Colonic mucosa (tissue), 4 donors: ENCODE data around the gene ADGRG3. TPM values are rescaled to one million over a fixed set of nuclear protein-coding genes. Genes with fewer than 3 reads are reported as not detected.

ENCODE experiments used
- DNase-seq: peaks from one replicate; pipeline ENCODE4 v3.0.0-alpha.2; 2020
- H3K27ac ChIP-seq: fragments of 200-600 bp; one replicate; pipeline ENCODE4 v1.8.0; 2021
- H3K27me3 ChIP-seq: fragments of 200-600 bp; one replicate; pipeline ENCODE4 v1.8.0; 2021
- H3K36me3 ChIP-seq: fragments of 200-600 bp; one replicate; pipeline ENCODE4 v1.8.0; 2021
- H3K4me1 ChIP-seq: fragments of 200-600 bp; one replicate; pipeline ENCODE4 v1.8.0; 2021; ENCODE audit warnings: mild to moderate bottlenecking
- H3K4me3 ChIP-seq: fragments of 200-600 bp; one replicate; pipeline ENCODE4 v1.8.0; 2021
- H3K9ac ChIP-seq, 2 donors: one replicate each; pipeline ENCODE4 v1.7.0; 2013; ENCODE audit warnings: control low read depth in 2 of 2, low read depth in 2 of 2, low read length in 2 of 2
- H3K9me3 ChIP-seq: fragments of 200-600 bp; one replicate; pipeline ENCODE4 v1.8.0; 2021
- CTCF ChIP-seq: fragments of 200-600 bp; IDR thresholded peaks from one replicate; pipeline ENCODE4 v1.8.0; 2022; ENCODE audit warnings: antibody characterized with exemption, mild to moderate bottlenecking
- intact Hi-C: fragments of 100-400 bp; cut with DNase I; formaldehyde crosslinking; loops from one replicate; pipeline ENCODE4 v1.14.1; 2022
- total RNA-seq, 2 donors: library from RNA; stranded (reverse); fragmentation: NEBNext Ultra II Directional in 1 of 2; extraction: Animal tissue kit (Norgen Biotek cat#: 25700) in 1 of 2; gene quantifications; one replicate each; pipeline ENCODE4 v1.2.1, GENCODE V29; 2021
- donor health status: healthy.
- donor health status: DM: no; HTN: no; CAD: no.
- donor health status: DM: no; HTN: no; CAD: no.

The ADGRG3 gene
- total RNA-seq, 2 donors from 2014 or later: 0.27 to 0.82 TPM

GRCh38 chr16:57699899-57700298, 31.8 kb downstream of the ADGRG3 start:
- DNase-seq: no peak
- Histone ChIP-seq H3K4me1 (no peaks in the 10 kb centered on the region), H3K9me3 (no peaks in the 10 kb centered on the region), H3K27ac (no peak overlapping the region), H3K36me3 (no peaks in the 10 kb centered on the region), H3K4me3 (no peak overlapping the region), H3K9ac (no peak overlapping the region), H3K27me3 (no peaks in the 10 kb centered on the region)
- intact Hi-C loops: no loop called here
- no peak for TF ChIP-seq CTCF

- Histone ChIP-seq H3K9me3 (no peaks in the 10 kb centered on the region), H3K27me3 (no peaks in the 10 kb centered on the region), H3K27ac (no peak overlapping the region), H3K9ac (no peak overlapping the region), H3K36me3 (no peaks in the 10 kb centered on the region), H3K4me3 (no peak overlapping the region), H3K4me1 (no peaks in the 10 kb centered on the region)
- no peak for TF ChIP-seq CTCF
- intact Hi-C loops: no loop called here
- DNase-seq: no peak
Measured at GRCh38 chr16:57700781-57701551, 32.9 kb downstream of the ADGRG3 start.

GRCh38 chr16:57701759-57702371, 33.8 kb downstream of the ADGRG3 start:
- intact Hi-C loops: no loop called here
- TF ChIP-seq CTCF: no peak
- no peaks in the 10 kb centered on the region for H3K36me3 ChIP-seq
- no peaks in the 10 kb centered on the region for H3K27me3 ChIP-seq
- H3K4me3 ChIP-seq: no peak overlapping the region
- H3K27ac ChIP-seq: no peak overlapping the region
- H3K9ac ChIP-seq: no peak overlapping the region
- no peaks in the 10 kb centered on the region for H3K4me1 ChIP-seq
- DNase-seq: no peak
- H3K9me3 ChIP-seq: no peaks in the 10 kb centered on the region

- no peaks in the 10 kb centered on the region for H3K9me3 ChIP-seq
- intact Hi-C loops: no loop called here
- no peak for TF ChIP-seq CTCF
- DNase-seq: no peak
- H3K4me3 ChIP-seq: no peak overlapping the region
- H3K9ac ChIP-seq: no peak overlapping the region
- H3K4me1 ChIP-seq: no peaks in the 10 kb centered on the region
- no peak overlapping the region for H3K27ac ChIP-seq
- H3K36me3 ChIP-seq: no peaks in the 10 kb centered on the region
- H3K27me3 ChIP-seq: no peaks in the 10 kb centered on the region
Measured at GRCh38 chr16:57703416-57704010, 35.4 kb downstream of the ADGRG3 start.

- no peaks in the 10 kb centered on the region for H3K4me1 ChIP-seq
- intact Hi-C loops: no loop called here
- H3K36me3 ChIP-seq: no peaks in the 10 kb centered on the region
- DNase-seq: no peak
- no peak for TF ChIP-seq CTCF
- H3K4me3 ChIP-seq: no peak overlapping the region
- H3K9me3 ChIP-seq: no peaks in the 10 kb centered on the region
- H3K27ac ChIP-seq: no peak overlapping the region
- H3K9ac ChIP-seq: no peak overlapping the region
- H3K27me3 ChIP-seq: no peaks in the 10 kb centered on the region
Measured at GRCh38 chr16:57704011-57704904, 36.2 kb downstream of the ADGRG3 start.
